ENCODE measurements around the gene CHRM1. TPM values are rescaled to one million over a fixed set of nuclear protein-coding genes. Genes with fewer than 3 reads are reported as not detected.

CHRM1 gene
- polyA plus RNA-seq, 2 of the 4 experiments (the other 2 are of a cell fraction) = not detected

- ChIA-PET CTCF (interaction anchor here (0.6 to 12.3 kb wide), 3 partner anchors 17 to 969 kb away, joined by 3 to 174 read pairs (median 8); no protein-coding TSS in a partner anchor), POLR2A (interaction anchor here (0.6 kb wide), 1 partner anchor 9 kb away, joined by 6 read pairs; no protein-coding TSS in a partner anchor)
- peaks cover 26% of the 10 kb centered on the region for H3K4me1 ChIP-seq
- TF ChIP-seq HES2 (IDR thresholded peaks at IDR 0.05) (no peak), ZNF302 (CRISPR knock-in tag; IDR thresholded peaks at IDR 0.05) (no peak), HOXB13 (CRISPR knock-in tag; IDR thresholded peaks at IDR 0.05; ENCODE audit: low read depth) (no peak), FOSL2 (IDR thresholded peaks at IDR 0.05) (no peak), FOSL2 (CRISPR knock-in tag; IDR thresholded peaks at IDR 0.05) (no peak), POLR2A (IDR thresholded peaks at IDR 0.05; ENCODE audit: low read length) (no peak), JUN (IDR thresholded peaks at IDR 0.05) (no peak), SMC3 (IDR thresholded peaks at IDR 0.05) (no peak), CBX2 (IDR thresholded peaks at IDR 0.05; ENCODE audit: borderline replicate concordance, low read depth) (no peak), HOXA7 (CRISPR knock-in tag; IDR thresholded peaks at IDR 0.05) (no peak), ELK1 (IDR thresholded peaks at IDR 0.05; ENCODE audit: low read depth, low read length) (no peak), GATA3 (IDR thresholded peaks at IDR 0.05; ENCODE audit: borderline replicate concordance) (no peak), PBX3 (IDR thresholded peaks at IDR 0.05) (no peak), MYC (IDR thresholded peaks at IDR 0.05; ENCODE audit: borderline replicate concordance, low read length) (no peak), HMGXB4 (CRISPR knock-in tag; IDR thresholded peaks at IDR 0.05; ENCODE audit: borderline replicate concordance) (no peak), HOXB5 (CRISPR knock-in tag; IDR thresholded peaks at IDR 0.05) (no peak), HDAC2 (IDR thresholded peaks at IDR 0.05) (no peak), RNF2 (IDR thresholded peaks at IDR 0.05; ENCODE audit: borderline replicate concordance, low read depth) (no peak), HEYL (CRISPR knock-in tag; IDR thresholded peaks at IDR 0.05) (no peak), E2F6 (IDR thresholded peaks at IDR 0.05; ENCODE audit: borderline replicate concordance, low read depth) (no peak)
- H3K27ac ChIP-seq = peak overlapping the region; percentile 36 to 53; a peak in 5 of 6 replicates
- ATAC-seq (no peak), FAIRE-seq (no peak), DNase-seq (ENCODE audit: low read depth in 1 of 2, low spot score in 1 of 2) (no peak)
- H3K4me2 ChIP-seq = peak overlapping the region; percentile 99
- H3K9me3 ChIP-seq = peaks cover 4% of the 10 kb centered on the region; the same call in 1 of the 3 replicates
- H3K4me3 ChIP-seq = peak overlapping the region; percentile 49
- WGBS (ENCODE audit: missing lambda C conversion rate) = 34% methylated on average over 47 of the region's 52 CpGs
Observed at GRCh38 chr11:62923601-62924411, 2.6 kb upstream of the CHRM1 start.
